GM20431 (cell line): ENCODE measurements around the gene PTGR3.

Experiments used
- in situ Hi-C: fragments of 300-500 bp; cut with MseI, MboI; formaldehyde crosslinking; loops from one replicate; pipeline ENCODE4 v1.15.0; 2020; ENCODE audit warnings: low sequenced_read_pairs; ENCODE audit not compliant: unreplicated experiment

PTGR3 gene

DNA sequence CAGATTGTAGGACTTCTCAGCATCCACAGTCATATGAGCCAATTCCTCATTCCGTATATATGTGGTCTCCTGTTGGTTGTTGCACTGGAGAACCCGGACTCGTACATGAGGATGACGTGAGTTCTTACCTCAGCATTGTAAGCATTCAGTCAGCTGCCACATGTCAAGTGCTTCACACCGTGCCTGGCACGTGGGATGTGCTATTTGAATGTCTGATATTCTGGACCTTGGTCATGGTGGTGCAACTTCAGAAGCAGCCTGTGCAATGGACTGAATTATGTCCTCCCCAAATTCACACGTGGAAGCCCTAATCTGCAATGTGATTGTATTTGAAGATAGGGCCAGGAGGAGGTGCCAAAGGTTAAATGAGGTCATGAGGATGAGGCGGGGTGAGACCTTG lies 32.1 kb downstream of the PTGR3 start:
- in situ Hi-C loops = no loop called here

DNA sequence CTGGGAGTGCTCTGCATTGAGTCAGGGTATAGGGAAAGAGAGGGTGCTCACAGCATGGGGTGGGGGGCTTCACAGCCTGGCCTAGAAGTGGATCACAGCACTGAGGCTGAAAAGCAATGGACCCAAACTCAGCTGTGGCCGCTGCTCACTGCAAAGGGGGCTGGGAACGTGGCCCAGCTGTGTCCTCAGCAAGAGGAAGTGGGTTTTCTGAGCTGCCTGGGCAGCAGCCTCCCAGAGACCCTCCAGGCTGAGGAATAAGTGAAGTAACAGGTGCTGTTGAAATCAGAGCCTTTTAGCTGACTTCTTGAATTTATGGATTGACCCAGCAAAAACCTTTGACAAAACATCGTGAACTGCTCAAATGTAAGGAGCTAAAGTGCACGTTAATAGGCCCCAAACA lies 35.2 kb downstream of the PTGR3 start:
- in situ Hi-C loops = no loop called here

DNA sequence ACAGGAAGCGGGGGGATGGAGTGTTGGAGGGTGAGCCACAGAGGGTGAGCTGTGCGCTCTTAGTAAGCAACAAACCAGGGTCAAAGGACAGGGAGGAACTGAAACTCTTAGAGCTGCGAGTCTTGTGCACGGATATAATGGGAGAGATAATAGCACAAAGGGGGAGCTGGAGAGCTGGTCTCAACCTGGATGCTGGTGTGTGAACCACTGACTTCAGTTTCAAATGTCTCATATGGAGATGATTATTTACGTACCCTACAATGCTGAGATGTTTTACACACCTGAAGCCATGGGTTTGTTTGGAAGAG lies 35.9 kb downstream of the PTGR3 start:
- in situ Hi-C loops = no loop called here

DNA sequence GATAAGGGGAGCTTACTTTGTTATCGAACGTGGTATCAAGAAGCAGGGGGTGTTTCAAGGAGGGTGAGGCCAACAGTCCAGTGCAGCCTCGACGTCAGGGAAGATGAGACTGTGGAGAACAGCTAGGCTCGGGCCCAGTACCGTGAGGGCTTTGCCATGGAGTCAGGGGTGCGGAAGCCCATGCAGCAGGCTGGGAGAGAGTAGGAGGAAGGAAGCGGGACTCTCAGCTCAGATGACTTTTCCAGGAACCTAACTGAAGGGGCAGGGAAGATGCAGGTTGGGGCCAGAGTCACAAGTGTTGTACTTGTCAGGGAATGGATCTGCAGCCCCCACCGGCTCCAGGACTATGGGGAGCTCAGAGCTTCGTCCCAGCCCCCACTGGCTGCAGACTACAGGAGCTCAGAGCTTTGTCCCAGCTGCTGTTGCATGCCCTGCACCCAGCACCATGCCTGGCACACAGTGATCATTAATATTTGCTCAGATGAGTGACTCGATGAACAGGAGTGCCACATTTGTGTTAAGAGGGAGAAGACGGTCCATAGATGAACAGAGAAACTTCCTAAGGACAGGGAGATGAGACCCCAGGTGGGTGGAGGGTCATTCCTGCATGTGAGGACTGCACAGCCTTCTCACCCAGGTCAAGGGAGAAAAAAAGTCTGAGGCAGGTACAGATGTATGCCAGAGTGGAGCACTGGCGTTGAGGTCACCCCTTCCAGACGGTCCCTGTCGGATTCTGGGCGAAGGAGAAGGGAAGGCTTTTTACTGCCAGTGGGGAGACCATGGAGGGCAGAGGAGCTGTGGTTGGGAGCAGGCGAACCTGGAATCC lies 36.4 kb downstream of the PTGR3 start:
- in situ Hi-C loops = no loop called here

DNA sequence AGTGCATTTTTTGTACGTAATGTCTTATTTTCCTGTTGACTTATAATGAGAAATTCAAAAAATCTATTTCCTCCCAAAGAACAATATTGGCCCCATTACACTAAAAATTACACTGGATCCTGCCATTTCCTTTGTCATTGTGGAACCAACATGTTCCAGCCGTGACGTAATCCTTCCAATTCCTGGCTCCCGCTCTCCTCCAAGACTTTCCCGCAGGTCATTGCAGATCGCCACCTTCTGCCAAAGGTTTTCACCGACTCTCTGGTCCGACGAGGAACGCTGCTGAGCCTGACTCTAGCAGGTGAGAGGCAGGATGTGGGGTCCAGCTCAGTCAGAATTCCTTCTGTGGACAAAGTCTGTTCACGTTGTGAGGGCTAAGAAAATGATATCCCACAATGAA lies 38.0 kb downstream of the PTGR3 start:
- in situ Hi-C loops = no loop called here

DNA sequence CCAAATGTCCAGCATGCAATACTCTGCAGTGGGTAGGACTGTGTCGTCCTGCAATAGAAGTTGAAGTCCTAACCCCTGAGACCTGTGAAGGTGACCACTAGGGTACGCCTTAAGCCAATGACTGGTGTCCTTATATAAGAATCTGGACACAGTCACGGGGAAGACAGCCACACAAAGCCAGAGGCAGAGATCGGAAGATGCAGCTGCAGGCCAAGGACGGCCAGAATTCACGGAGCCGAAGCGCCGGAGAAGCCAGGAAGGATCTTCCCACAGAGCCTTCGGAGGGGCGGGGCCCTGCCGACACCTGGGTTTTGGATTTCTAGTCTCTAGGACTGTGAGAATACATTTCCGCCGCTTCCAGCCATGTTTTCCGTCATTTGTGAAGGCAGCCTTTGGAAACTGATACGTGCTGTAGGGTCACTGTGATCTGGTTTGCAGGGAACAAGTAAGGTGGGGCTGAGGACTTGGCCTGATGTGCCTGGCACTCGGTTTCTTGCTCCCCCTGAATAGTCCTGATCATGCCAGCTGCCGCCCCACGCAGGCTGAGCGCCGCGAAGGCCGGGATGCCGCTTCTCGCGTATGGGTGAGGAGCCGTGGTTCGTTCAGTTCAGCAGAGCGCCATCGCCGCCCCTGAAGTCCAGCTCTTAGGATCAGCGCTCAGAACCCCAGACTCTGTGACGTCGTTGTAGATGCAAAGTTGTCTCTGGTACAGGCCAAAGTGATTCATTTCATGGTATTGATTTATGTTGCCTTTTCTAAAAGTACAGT lies 38.7 kb downstream of the PTGR3 start:
- in situ Hi-C loops = no loop called here

DNA sequence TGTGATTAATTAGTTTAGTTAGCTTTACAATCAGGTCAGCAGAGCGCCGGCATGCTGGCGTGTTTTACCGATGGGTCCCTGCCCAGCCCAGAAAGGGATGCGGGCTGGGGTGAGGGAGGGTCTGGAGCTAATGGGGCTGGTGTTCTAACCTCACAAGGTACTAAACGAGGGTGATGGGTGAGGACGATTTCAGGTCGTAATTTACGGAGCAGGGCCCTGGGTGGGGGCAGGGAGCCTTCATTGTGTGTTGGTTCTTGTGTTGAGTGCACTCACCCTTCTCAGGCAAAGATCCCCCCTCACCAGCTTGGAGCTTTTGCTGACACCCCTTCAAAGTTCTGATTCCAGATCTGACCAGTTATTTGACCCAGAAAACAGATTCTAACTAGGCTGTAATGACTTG lies 39.5 kb downstream of the PTGR3 start:
- in situ Hi-C loops = no loop called here

DNA sequence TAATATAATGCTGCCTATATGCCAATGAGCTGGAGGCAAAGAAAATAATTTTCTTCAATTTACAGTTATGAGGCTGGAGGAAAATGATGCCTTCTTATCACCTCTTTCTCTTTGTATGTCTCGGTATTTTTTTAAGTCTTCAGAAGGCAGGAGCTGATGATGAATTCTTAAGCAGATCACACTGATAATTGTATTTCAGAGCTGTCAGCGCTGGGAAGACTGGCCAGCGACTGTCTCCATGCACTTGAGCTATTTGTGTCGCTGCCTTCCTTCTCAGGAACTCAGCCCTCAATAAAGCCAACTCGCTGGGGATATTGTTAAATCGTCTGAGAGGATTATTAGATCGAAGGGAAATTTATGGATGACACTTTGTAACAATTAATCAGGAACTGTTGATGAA lies 40.3 kb downstream of the PTGR3 start:
- in situ Hi-C loops = no loop called here

DNA sequence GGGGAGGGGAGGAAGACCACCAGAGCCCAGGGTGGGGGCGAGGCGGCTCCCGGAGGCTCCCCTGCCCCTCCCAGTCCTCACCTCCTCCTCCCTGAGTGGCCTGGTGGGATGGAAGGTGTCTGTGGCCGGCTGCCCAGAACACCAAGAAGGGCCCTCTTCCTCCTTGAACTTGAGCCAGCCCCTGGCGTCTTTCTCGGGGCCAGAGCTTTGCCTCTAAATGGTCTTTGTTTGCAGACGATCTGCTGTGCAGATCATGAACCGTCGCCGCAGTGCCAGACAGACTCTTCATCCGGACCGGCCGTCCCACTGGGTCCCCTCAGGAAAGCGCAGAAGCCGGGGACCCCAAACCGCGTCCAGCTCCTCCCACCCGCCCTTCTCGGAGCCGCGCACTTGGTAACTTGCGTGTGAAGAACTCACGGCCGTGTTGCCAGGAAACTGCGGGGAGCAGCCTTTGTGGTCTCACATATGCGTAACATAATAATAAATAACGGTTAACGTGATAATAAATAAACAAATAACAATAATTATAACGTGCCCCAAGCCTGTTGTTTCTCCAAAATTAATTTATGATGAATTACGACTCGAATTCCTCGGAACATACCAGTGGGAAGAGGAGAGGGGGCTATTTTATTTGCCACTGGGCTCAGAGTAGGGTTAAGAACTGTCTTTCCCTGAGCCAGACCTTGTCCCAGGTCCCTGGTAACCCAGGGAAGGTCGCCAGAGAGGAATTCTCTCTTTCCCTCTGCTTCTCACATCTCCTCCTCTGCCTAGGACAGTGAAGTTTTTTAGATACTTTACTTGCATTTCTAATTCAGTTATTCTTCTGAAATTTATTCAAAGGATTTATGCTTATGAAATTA lies 41.0 kb downstream of the PTGR3 start:
- in situ Hi-C loops = no loop called here

DNA sequence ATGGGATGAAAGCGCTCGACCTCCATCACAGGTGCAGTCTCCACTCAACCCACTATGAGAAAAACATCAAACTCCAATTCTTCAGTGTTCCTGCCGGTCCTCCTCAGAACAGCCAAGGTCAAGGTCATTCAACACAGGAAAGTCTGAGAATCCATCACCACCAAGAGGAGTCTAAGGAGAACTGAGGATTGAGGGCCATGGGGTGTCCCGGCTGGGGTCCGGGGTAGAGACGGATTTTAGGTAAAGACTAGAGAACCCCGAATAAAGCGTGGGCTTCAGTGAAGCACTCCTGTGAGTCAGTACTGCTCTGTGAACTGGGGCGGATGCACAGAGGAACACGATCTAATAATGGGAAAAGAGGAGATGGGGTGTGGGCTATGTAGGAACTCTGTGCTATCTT lies 41.8 kb downstream of the PTGR3 start:
- in situ Hi-C loops = no loop called here

DNA sequence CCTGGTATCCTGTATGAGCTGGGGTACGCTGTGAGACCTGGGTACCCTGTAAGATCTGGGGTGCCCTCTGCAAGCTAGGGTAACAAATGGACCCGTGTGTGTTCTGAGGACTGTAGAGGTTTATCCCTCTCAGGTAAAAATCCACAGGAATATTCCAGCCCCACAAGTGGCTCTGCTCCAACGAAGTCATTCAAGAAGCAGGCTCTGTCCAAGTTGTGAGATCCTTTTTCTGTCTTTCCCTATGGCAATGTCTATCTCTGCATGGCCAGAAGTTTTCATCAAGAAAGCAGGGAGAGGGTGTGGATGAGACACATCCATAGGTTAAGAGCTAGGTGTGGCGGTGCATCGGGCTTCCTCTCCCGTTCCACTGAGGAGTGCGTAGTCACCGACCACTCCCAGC lies 43.0 kb downstream of the PTGR3 start:
- in situ Hi-C loops = no loop called here

DNA sequence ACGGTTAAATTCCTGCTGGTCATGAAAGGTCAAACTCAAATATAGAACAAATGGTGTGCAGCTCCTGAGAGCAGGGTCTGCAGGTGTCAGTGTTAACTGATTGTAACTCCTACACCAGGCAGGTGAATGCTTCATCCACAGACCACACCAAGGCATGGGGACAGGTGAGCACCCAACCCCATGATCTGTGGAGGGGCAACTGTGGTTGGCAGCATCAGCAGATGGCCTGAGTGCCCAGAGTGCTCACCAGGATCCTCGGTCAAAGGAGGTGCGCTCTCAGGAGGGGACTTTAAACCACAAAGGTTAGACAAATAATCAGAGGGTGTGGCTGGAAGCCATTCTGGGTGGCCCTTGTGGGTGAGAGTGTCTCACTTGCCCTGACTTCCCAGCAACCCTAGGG lies 44.5 kb downstream of the PTGR3 start:
- in situ Hi-C loops = no loop called here

DNA sequence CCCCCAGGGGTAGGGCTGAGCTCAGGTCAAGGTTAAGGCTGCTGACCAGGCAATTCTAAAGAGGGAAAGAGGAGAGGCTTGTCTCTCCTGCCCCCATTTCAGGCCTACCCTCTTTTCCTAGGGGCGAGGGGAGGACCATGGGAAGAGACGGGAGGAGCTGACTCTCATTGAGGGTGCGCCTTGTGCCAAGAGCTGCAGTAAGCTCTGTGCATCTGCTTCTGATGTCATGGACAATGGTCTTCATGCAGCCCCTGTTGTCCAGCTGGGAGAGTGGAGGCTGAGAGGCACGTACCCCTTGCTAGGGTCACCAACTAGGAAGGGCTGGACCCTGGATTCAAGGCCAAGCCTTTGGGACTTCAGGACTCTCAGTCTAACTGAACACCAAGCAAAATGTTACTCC lies 45.2 kb downstream of the PTGR3 start:
- in situ Hi-C loops = no loop called here

DNA sequence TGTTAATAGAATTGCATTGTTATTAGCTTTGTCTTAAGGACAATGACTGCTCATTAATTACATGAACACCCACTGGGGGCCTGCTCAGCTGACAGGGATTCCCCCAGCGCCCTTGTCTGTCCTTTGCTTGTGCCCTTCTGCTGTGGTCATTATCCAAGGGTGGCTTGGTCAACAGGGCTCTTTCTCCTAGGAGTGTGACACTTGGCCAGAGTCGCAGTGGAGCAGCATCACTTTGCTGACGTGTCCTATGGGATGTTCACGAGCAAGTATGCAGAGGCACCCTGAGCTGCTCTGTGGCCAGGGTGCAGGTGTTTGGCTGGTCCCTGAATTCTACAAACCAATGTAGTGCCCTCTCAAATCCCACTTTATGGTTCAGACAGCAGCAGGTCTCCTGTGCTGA lies 46.0 kb downstream of the PTGR3 start:
- in situ Hi-C loops = no loop called here

DNA sequence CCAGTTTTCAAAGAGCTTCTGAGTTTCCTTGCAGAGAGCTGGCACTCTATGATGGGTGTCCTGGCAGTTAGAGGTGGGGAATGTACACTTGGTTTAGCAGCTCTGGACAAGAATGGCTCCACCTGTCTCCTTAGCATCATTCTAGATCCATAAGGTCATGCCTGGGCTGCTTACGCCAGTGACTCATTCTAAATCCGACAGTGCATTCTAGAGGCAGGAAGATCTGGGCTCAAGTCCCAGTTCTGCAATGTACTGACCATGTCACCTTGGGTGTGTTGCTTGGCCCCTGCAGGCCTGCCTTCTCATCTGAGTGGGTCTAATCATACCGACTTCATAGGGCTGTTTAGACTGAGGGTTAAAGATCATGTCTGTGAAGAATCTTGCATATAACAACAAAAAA lies 46.5 kb downstream of the PTGR3 start:
- in situ Hi-C loops = no loop called here

DNA sequence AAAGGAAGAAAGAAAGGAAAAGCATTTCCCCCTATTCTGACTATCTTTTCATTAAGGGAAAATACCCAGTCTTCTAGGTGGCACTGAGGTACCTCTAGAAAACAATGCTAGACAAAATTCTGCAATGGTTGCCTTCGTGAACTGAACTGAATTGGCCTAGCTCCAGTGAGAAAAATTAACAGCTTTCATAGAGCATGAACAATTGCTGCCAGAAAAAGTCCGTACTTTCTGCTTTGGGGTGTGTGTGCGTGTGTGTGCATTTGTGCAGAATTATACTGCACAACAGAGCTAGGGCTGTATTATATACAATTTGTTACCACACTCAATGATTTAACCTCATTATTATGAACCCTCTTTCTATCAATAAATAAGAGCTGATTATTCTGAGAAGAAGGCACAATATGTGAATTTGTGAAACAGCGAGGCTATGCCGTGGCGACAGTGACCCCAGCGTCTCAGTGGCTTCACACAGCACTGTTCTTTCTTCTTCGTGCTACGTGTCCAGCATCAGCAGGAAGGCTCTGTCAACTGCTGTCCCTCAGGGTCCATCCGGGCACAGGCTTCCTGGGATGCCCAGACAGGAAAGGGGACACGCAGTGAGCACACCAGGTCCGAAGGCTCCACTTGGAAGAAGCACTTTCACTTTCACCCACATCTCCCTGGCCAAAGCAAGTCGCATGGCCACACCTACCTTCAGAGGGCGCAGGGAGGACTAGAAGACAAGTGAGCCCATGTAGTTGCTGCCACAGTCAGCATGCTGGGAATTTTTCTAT lies 47.5 kb downstream of the PTGR3 start:
- in situ Hi-C loops = no loop called here

DNA sequence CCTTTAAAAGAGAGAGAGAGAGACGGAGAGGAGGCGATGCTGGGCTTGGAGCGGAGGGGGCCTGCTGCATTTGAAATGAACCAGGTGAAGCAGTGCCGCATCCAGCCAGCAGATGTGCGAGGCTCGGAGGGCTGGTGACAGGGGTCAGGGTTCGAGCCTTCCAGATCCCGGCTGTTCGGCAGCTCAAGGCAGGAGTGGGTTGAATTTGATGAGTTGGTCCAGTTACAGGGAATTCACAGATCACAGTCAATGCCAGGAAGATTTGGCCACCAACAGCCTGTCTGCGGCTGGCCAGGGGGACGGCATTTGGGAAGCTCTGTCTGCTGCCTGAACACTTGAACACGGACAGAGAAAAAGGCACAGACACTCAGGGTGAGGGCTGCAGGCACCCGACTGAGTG lies 48.6 kb downstream of the PTGR3 start:
- in situ Hi-C loops = no loop called here

DNA sequence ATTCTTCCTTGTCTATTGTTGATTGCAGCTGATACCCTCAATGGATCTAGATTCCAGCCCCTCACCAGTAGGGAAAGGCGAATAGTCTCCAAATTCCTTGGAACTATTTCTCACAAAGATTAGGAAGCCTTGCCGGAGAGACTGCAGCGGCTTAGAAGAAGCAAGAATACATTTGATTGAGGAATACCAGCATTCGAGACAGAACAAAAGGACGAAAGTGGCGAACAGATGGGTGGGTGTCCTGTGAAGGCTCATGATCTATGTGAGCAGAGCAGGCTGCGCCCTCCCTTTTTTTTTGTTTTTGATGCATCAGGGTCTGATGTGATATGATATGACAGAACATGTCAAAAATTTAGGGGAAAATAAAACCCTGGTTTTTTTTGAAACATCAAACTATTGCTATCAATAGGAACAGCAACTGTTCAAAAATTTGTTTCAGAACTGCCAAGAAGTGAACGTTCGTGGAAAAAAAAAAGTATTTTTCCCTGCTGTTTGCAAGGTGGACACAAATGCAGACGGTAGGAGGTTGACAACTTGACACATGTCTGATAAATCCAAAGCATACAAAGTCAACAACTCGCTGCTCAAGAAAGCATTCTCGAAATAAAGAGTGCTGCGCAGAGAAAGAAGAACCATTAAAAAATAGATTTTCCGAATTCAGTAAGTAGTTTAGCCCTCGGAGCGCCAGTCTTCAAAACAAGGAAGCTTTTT lies 49.1 kb downstream of the PTGR3 start:
- in situ Hi-C loops = no loop called here

DNA sequence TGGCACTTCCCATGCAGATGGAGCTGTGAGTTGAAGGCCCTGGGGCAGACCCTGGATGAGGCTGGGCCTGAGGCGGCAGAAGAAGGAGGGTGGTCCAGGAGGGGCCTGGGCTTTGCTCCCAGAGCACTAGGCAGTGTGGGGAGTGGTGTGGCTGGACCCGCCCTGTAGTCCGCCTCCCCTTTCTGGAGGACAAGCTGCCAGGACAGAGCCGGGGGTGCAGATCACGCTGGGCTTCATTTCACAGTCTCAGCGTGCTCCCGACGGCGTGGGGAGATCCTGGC lies 49.8 kb downstream of the PTGR3 start:
- in situ Hi-C loops = no loop called here
